HG03565 (cell line): Measurements from ENCODE around the gene MCOLN2.
"Not testable (repeated sequence)": the region's sequence is repeated elsewhere in the genome, so short reads cannot be mapped to it uniquely, and the experiment has no call there.

Source experiments
- ATAC-seq: cut with Tn5 transposase; IDR thresholded peaks from one replicate; pipeline ENCODE4 v1.9.1; 2021; ENCODE audit warnings: mild to moderate bottlenecking, moderate library complexity; ENCODE audit not compliant: unreplicated experiment

The MCOLN2 gene

GRCh38 chr1:84986561-84986960, 10.4 kb downstream of the MCOLN2 start:
- not testable (repeated sequence) for ATAC-seq

DNA sequence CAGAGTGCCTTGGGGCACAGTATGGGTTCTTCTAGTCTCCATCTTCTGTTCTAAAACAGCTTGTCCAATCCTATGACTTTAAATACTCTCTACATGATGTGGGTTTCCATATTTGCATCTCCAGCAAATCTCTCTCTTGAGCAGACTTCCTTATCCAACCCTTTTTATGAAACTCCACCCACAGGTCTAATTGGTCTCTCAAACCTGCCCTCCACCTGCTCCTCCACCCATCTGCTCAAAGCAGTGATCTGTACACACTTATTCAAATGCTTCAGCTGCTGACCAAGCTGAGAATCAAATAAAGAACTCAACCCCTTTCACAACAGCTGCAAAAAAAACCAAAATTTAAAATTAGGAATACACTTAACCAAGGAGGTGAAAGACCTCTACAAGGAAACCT, 11.5 kb downstream of the MCOLN2 start:
- no peak for ATAC-seq

- ATAC-seq: no peak
Measured at GRCh38 chr1:84982395-84982794, 14.5 kb downstream of the MCOLN2 start.

- no peak for ATAC-seq
Measured at GRCh38 chr1:84975035-84975434, 21.9 kb downstream of the MCOLN2 start.

DNA sequence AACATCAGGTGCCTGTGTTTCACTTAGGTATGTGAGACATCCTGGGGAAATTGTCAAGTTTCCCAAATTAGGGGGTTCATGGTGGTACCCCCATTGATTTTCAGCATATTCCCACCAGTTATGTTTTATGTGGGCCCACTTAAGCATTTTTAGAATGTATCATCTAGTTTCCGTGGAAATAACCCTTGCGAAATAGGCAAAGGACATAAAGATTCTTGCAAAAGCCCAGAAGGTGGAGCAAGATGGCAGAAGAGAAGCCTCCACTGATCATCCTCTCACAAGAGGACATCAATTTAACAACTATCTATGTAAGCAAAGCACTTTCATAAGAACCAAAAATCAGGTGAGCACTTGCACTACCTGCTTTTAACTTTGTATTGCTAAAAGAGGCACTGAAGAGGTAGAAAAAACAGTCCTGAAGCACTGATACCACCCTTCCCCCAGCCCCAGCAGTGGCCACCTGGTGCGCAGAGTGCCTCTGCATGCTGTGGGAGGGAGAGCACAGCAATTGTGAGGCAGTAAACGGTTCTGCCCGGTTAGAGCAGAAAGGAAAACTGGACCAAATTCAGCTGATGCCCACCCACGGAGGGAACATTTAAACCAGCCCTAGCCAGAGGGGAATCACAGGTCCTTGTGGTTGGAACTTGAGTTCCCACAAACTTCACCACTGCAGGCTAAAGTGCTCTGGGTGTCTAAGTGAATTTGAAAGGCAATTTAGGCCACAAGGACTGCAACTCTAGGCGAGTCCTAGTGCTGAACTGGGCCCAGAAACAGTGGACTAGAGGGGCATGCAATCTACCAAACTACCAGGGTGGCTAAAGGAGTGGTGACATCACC, 23.2 kb downstream of the MCOLN2 start:
- peak; percentile 21 for ATAC-seq

DNA sequence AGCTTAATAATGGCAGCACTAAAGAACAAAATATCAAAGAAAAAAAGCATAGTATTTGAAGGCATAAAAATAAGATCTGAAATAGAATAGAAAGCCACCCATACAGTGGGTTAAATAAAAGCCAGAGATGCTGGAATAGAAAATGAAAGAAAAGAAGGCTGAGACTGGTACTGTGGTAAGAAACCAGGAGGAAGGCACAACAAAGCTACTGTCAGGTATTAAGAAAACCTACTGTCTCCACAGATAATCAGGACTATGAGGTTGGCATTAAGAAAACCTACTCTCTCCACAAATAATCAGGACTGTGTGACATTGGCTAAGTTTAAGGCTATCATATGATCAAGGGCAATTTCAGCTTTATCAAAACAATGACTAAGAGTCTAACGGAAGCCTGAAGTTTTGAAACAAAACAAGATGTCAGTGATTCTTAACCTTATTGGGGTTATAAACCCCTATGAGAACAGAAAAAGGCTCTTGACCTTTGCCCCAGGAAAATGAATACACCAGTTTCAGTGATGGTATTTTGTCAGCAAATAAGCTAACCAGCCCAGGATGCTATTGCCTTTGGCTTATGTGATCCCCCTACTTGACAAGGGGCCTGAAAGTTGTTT, 24.4 kb downstream of the MCOLN2 start:
- peak; percentile 21 for ATAC-seq

- peak; percentile 34 for ATAC-seq
Measured at GRCh38 chr1:84971957-84972356, 25.0 kb downstream of the MCOLN2 start.

DNA sequence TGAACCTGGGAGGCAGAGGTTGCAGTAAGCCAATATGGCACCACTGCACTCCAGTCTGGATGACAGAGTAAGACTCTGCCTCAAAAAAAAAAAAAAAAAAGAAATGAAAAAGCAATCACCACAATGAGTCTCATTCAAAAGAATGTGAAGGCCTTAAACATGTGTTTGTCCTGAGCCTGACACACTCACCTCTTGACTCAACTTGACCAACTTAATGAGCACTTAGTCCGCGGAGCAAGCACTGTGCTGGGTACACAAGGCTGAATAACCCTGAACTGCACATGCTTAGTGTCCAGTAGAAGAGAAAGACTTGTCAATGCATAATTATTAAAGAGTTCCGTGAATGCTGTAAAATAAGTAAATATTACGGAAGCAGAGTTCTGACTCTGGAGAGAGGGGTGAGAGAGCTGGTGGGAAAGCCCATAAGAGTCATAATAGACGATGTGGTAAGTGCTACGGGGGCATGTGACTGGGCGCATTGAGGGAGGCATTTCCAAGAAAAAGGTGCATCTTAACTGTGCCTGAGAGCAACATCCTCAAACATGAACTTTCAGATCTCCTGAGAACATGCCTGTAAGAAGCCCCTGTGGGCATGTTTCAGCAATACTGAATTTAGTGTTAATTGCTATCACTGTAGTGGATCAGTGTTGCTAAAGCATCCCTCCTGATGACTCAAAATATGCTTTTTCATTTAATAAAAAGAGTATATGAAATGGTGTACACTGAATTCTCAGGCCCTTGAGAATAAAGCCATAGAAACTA, 27.2 kb downstream of the MCOLN2 start:
- ATAC-seq: peak; percentile 43

DNA sequence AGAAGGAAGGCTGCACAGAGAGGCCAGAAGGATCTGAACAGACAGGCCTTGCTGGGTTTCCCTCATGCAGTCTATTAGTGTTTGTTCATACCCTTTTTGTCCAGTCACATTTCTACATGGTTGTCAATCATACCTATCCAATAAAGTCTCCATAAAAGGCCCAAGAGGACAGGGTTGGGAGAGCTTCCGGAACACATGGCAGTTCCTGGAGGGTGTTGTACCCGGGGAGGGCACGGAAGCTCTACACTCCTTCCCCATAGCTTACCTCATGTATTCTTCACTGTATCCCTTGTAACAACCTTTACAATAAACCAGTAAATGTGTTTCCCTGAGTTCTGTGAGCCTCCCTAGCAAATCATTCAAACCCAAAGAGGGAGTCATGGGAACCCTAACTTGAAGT, 28.0 kb downstream of the MCOLN2 start:
- ATAC-seq: no peak

- ATAC-seq: no peak
Measured at GRCh38 chr1:84968101-84968500, 28.8 kb downstream of the MCOLN2 start.

- no peak for ATAC-seq
Measured at GRCh38 chr1:84967666-84968065, 29.2 kb downstream of the MCOLN2 start.

- ATAC-seq: no peak
Measured at GRCh38 chr1:84963021-84963420, 33.9 kb downstream of the MCOLN2 start.

GRCh38 chr1:84961316-84961715, 35.6 kb downstream of the MCOLN2 start:
- ATAC-seq: no peak

DNA sequence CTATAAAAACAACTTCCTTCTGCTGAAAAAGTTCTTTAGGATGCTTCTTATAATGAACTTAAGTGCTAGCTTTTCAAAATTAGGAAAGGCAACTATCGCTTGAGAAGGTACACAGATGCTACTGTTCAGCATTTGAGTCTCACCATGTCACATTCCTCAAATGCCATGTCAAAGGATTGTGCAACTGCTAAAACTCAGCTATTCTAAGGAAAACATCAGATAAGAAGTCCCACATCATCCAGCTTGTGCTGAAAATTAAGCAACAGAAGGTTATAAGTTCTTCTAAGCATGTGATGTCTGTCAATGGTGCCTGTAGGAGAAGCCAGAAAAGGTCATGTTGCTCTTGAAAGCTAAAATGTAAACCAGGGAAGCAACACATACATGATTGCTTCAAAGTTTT, 36.5 kb downstream of the MCOLN2 start:
- no peak for ATAC-seq

DNA sequence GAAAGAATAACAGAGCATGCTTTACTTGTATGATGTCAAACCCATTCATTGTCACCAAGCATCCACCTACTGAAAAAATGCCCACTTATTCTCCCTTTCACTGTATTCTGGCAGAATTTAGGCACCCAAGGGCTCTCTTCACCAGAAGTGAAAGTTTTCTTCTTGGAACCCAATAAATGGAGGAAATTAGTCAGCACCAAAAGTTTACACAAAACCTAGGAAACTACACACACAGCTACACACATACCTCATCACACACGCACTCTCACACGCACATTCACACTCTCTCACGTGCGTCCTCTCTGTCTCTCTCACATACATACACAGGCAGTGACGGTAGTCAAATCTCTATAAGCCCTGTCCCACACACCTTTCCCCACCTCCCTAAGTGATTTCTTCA, 37.6 kb downstream of the MCOLN2 start:
- peak; percentile 80 for ATAC-seq

DNA sequence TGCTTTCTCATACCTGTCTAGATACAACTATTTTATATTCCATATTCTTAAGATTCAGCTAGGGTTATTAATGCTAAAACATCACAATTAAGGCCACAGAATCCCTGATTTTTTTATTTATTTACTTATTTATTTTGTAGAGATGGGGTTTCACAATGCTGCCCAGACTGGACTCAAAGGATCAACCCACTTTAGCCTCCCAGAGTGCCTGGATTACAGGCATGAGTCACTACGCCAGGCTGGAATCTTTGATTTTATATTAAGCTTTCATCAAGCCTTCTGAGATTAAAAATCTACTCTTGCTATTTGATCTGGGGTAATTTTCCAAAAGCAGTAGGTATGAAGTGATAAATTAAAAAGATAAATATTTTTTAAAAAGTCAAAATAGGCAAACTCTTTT, 38.9 kb downstream of the MCOLN2 start:
- ATAC-seq: no peak

- no peak for ATAC-seq
Measured at GRCh38 chr1:84956655-84957054, 40.3 kb downstream of the MCOLN2 start.

- ATAC-seq: no peak
Measured at GRCh38 chr1:84956097-84956496, 40.8 kb downstream of the MCOLN2 start.

DNA sequence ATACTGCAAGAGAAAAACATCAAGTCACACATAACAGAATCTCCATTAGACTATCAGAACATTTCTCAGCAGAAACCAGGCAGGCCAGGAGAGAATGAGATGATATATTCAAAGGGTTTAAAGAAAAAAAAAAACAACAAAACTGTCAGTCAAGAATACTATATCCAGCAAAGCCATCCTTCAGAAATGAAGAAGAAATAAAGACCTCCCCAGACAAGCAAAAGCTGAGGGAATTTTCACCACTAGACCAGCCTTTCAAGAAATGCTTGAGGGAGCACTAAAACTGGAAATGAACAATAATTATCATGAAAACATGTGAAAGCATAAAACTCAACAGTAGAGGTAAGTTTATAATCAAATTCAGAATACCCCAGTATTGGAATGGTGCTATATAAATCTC, 47.2 kb downstream of the MCOLN2 start:
- no peak for ATAC-seq

- no peak for ATAC-seq
Measured at GRCh38 chr1:84947536-84948410, 49.1 kb downstream of the MCOLN2 start.

DNA sequence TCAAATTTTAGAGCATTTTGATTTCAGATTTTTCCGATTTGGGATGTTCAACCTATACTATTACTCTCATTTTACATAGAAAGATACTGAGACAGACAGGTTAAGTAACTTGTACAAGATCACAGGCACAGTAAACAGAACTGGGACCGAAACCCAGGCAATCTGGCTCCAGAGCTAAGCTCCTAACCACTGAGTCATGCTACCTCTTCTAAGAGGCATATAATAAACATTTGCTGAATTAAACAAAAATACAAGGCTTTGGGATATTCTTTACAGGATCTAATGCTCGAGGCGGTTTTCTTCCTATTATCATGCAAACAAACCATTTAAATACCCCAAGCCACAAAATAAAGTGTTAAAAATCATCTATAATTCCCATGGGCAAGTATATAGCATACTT, 50.3 kb downstream of the MCOLN2 start:
- ATAC-seq: no peak
